ENCODE data around the gene SCNN1G.
"Not testable (repeated sequence)": the region's sequence is repeated elsewhere in the genome, so short reads cannot be mapped to it uniquely, and the experiment has no call there.

SCNN1G gene

DNA sequence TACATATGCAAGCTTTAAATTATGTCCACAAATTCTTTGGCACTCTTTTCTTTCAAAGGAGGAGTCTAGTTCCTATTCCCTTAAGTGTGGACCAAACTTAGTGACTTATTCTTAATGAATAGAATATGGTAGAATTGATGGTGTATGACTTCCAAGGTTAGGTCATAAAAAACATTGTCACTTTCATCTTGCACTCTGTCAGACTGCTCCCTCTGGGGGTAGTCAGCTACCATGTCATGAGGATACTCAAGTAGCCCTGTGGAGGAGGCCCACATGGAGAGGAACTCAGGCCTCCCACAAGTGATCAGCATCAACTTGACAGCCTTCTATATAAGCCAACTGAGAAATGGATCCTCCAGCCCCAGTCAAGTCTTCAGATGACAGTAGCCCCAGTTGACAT lies 61.6 kb downstream of the SCNN1G start:
- H3K9ac ChIP-seq (ENCODE audit: low read length), result no peak overlapping the region
- no peaks in the 10 kb centered on the region for H3K4me1 ChIP-seq (ENCODE audit: control insufficient read depth, insufficient read depth, low read length)
- no peaks in the 10 kb centered on the region for H3K27me3 ChIP-seq (ENCODE audit: control insufficient read depth, insufficient read depth, low read length)
- H3K27ac ChIP-seq (ENCODE audit: low read depth, low read length), result no peak overlapping the region
- no peaks in the 10 kb centered on the region for H3K36me3 ChIP-seq (ENCODE audit: control insufficient read depth, insufficient read depth, low read length)
- no peak overlapping the region for H3K4me3 ChIP-seq (ENCODE audit: low read length)

DNA sequence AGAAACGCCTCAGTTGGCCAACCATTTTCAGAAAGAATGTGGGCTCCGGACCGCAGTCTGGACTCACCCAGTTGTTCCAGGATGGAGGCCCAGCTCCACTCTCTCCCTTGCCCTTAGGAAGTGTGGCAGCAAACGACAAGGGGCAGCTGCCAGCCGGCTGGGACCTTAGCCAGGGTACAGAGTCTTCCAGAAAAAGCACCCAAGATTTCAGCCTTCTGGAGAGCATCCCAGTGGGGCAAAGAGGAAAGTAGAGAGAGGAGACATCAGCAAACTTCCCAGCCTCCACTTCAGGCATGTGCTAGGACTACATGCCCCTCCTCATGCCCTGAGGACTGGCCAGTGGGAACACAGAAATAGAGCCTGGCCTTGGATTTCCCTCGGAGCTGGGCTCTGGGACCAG lies 62.7 kb downstream of the SCNN1G start:
- H3K9ac ChIP-seq (ENCODE audit: low read length), result no peak overlapping the region
- H3K36me3 ChIP-seq (ENCODE audit: control insufficient read depth, insufficient read depth, low read length), result no peaks in the 10 kb centered on the region
- no peak overlapping the region for H3K27ac ChIP-seq (ENCODE audit: low read depth, low read length)
- no peaks in the 10 kb centered on the region for H3K4me1 ChIP-seq (ENCODE audit: control insufficient read depth, insufficient read depth, low read length)
- H3K4me3 ChIP-seq (ENCODE audit: low read length), result no peak overlapping the region
- no peaks in the 10 kb centered on the region for H3K27me3 ChIP-seq (ENCODE audit: control insufficient read depth, insufficient read depth, low read length)

DNA sequence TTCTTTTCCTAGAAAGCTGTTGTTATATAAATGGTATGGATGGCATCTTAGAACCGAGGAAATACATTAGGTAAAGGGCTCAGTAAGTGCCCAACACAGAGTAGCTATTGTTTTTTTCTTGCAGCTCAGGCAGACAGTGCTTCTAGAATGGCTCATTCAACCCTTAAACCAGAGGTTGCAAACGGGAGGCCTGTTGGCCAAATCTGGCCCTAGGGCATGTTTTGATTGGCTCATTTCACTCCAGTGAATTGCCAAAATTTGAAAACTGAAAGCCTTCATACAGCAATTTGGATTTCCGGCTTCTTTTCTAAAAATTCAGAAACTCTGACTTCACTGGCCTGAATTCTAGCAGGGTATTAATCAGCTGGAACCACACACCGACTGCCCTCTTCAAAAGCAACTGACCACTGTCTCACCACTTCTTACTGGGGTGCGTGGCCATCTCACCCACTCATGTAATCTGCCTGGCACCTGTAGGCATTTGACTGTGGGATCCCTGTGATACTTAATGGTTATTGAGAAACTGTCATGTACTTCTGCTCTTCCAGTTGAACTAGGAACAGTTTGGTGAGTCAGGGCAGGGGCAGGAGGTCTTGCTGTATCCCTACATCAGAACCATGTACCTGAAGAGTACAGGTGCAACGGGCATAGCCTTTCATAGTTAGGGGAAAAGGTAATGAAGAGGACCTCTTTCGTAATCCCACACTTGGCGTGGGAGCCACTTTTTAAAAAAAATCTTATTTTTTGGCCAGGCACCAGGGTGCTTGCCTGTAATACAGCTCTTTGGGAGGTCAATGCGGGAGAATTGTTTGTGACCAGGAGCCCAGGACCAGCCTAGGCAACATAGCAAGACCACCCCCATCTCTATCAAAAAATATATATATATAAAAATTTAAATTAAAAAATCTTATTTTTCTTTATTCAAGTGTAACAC lies 66.0 kb downstream of the SCNN1G start:
- no peak overlapping the region for H3K9ac ChIP-seq (ENCODE audit: low read length)
- no peaks in the 10 kb centered on the region for H3K36me3 ChIP-seq (ENCODE audit: control insufficient read depth, insufficient read depth, low read length)
- H3K27me3 ChIP-seq (ENCODE audit: control insufficient read depth, insufficient read depth, low read length), result no peaks in the 10 kb centered on the region
- no peaks in the 10 kb centered on the region for H3K4me1 ChIP-seq (ENCODE audit: control insufficient read depth, insufficient read depth, low read length)
- H3K4me3 ChIP-seq (ENCODE audit: low read length), result no peak overlapping the region
- no peak overlapping the region for H3K27ac ChIP-seq (ENCODE audit: low read depth, low read length)

DNA sequence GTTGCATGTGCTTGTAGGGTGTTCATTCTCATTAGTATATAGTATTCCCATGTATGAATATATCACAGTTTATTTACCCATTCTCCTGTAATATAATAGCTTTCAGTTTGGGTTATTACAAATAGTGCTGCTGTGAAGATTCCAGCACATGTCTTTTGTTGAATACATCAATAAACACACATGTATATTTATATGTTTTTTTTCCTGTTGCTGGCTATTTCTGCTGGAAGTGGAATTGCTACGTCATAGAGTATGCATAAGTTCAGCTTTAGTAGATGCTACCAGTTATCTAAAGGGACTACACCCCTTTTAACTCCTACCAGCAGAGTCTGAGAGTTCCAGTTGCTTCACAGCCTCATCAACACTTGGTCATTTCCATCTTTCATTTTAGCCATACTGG lies 67.3 kb downstream of the SCNN1G start:
- H3K4me1 ChIP-seq (ENCODE audit: control insufficient read depth, insufficient read depth, low read length), result no peaks in the 10 kb centered on the region
- H3K36me3 ChIP-seq (ENCODE audit: control insufficient read depth, insufficient read depth, low read length), result no peaks in the 10 kb centered on the region
- H3K9ac ChIP-seq (ENCODE audit: low read length), result no peak overlapping the region
- no peak overlapping the region for H3K4me3 ChIP-seq (ENCODE audit: low read length)
- no peaks in the 10 kb centered on the region for H3K27me3 ChIP-seq (ENCODE audit: control insufficient read depth, insufficient read depth, low read length)
- no peak overlapping the region for H3K27ac ChIP-seq (ENCODE audit: low read depth, low read length)

DNA sequence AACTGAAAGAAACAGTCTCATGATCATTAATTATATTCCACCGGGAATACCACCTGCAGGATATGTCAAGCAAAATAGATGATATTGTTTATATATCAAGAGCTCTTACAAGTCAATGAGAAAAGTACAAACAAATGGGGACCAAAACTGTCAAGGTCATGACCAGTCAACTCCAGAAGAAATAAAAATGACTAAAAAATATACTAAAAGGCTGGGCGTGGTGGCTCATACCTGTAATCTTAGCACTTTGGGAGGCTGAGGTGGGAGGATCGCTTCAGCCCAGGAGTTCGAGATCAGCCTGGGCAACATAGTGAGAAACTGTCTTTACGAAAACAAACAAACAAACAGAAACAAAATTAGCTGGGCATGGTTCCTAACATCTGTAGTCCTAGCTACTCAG lies 69.8 kb downstream of the SCNN1G start:
- no peak overlapping the region for H3K4me3 ChIP-seq (ENCODE audit: low read length)
- no peak overlapping the region for H3K27ac ChIP-seq (ENCODE audit: low read depth, low read length)
- no peaks in the 10 kb centered on the region for H3K36me3 ChIP-seq (ENCODE audit: control insufficient read depth, insufficient read depth, low read length)
- no peaks in the 10 kb centered on the region for H3K4me1 ChIP-seq (ENCODE audit: control insufficient read depth, insufficient read depth, low read length)
- H3K27me3 ChIP-seq (ENCODE audit: control insufficient read depth, insufficient read depth, low read length), result no peaks in the 10 kb centered on the region
- H3K9ac ChIP-seq (ENCODE audit: low read length), result no peak overlapping the region

DNA sequence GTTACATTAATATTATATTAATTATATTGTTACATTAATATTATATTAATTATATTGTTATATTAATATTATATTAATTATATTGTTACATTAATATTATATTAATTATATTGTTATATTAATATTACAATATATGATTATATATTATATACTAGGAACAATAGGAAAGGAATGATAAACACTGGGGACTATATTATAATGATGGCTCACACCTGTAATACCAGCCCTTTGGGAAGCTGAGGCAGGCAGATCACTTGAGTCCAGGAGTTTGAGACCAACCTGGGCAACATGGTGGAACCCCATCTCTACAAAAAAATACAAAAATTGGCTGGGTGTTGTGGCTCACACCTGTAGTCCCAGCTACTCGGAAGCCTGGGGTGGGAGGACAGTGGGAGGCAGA lies 71.1 kb downstream of the SCNN1G start:
- H3K27me3 ChIP-seq (ENCODE audit: control insufficient read depth, insufficient read depth, low read length); H3K36me3 ChIP-seq (ENCODE audit: control insufficient read depth, insufficient read depth, low read length); H3K4me3 ChIP-seq (ENCODE audit: low read length); H3K4me1 ChIP-seq (ENCODE audit: control insufficient read depth, insufficient read depth, low read length); H3K27ac ChIP-seq (ENCODE audit: low read depth, low read length); H3K9ac ChIP-seq (ENCODE audit: low read length): not testable (repeated sequence)

DNA sequence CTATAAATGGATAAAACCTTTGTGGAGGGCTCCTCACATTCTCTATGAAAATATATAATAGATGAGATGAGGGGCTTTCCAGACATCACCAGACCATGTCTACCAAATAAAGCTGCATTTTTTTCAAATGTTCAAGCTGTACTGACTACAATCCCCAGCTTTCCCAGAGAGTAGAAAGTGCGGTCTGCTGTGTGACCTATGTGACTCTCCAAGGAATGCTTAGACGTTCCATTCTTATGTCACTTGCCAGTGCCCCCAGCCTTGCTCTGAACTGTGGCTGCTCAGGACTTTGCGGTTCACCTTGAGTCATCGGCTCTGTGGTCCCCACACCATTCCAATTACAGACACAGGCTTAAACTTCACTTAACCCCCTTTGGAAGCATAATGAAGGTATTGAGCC lies 71.8 kb downstream of the SCNN1G start:
- no peak overlapping the region for H3K27ac ChIP-seq (ENCODE audit: low read depth, low read length)
- H3K4me3 ChIP-seq (ENCODE audit: low read length), result no peak overlapping the region
- no peak overlapping the region for H3K9ac ChIP-seq (ENCODE audit: low read length)
- no peaks in the 10 kb centered on the region for H3K4me1 ChIP-seq (ENCODE audit: control insufficient read depth, insufficient read depth, low read length)
- H3K27me3 ChIP-seq (ENCODE audit: control insufficient read depth, insufficient read depth, low read length), result no peaks in the 10 kb centered on the region
- H3K36me3 ChIP-seq (ENCODE audit: control insufficient read depth, insufficient read depth, low read length), result no peaks in the 10 kb centered on the region

GRCh38 chr16:23255000-23255399 lies 72.5 kb downstream of the SCNN1G start:
- no peak overlapping the region for H3K4me3 ChIP-seq (ENCODE audit: low read length)
- H3K27me3 ChIP-seq (ENCODE audit: control insufficient read depth, insufficient read depth, low read length), result no peaks in the 10 kb centered on the region
- no peak overlapping the region for H3K27ac ChIP-seq (ENCODE audit: low read depth, low read length)
- no peak overlapping the region for H3K9ac ChIP-seq (ENCODE audit: low read length)
- no peaks in the 10 kb centered on the region for H3K4me1 ChIP-seq (ENCODE audit: control insufficient read depth, insufficient read depth, low read length)
- no peaks in the 10 kb centered on the region for H3K36me3 ChIP-seq (ENCODE audit: control insufficient read depth, insufficient read depth, low read length)

DNA sequence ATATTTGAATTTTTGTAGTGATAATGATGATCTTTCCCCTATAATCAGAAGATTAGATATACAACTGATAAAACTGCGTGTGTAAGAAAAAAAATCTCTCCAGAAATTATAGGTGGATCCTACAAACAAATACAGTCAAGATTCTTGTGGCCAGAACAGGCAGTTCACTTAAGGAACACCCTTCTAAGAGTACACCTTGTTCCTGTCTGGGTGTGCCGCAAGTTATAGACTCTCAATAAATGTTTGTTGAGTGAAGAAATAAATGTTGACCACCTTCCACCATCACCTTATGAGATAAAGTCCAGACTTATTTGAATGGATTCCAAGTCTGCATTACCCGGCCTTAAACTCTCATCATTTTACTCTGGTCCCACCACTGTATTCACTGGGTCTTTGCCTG lies 73.9 kb downstream of the SCNN1G start:
- H3K4me3 ChIP-seq (ENCODE audit: low read length), result no peak overlapping the region
- H3K36me3 ChIP-seq (ENCODE audit: control insufficient read depth, insufficient read depth, low read length), result no peaks in the 10 kb centered on the region
- H3K4me1 ChIP-seq (ENCODE audit: control insufficient read depth, insufficient read depth, low read length), result no peaks in the 10 kb centered on the region
- H3K27me3 ChIP-seq (ENCODE audit: control insufficient read depth, insufficient read depth, low read length), result no peaks in the 10 kb centered on the region
- no peak overlapping the region for H3K9ac ChIP-seq (ENCODE audit: low read length)
- no peak overlapping the region for H3K27ac ChIP-seq (ENCODE audit: low read depth, low read length)

DNA sequence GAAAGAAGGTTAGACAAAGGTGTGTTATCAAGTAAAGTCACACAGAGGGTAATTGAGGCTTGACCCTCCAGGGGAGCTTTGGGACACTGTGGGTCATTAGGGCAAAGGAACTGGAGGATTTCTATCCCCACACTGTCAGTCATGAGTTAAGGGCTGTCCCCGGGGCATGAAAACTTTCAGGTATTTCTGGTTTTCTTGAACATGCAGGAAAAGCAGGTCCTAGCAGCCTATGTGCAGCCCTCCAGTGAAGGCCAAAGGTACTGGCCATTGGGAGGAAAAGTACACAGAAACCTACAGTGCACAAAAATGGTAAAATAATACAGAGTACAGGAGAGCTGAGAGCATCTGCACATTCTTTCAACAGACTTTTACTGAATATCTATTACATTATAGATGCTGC lies 75.1 kb downstream of the SCNN1G start:
- no peak overlapping the region for H3K27ac ChIP-seq (ENCODE audit: low read depth, low read length)
- H3K4me3 ChIP-seq (ENCODE audit: low read length), result no peak overlapping the region
- H3K4me1 ChIP-seq (ENCODE audit: control insufficient read depth, insufficient read depth, low read length), result no peaks in the 10 kb centered on the region
- no peak overlapping the region for H3K9ac ChIP-seq (ENCODE audit: low read length)
- no peaks in the 10 kb centered on the region for H3K27me3 ChIP-seq (ENCODE audit: control insufficient read depth, insufficient read depth, low read length)
- H3K36me3 ChIP-seq (ENCODE audit: control insufficient read depth, insufficient read depth, low read length), result no peaks in the 10 kb centered on the region

GRCh38 chr16:23258919-23259237 lies 76.3 kb downstream of the SCNN1G start:
- Histone ChIP-seq H3K27me3 (ENCODE audit: control insufficient read depth, insufficient read depth, low read length) (no peaks in the 10 kb centered on the region), H3K27ac (ENCODE audit: low read depth, low read length) (no peak overlapping the region), H3K9ac (ENCODE audit: low read length) (no peak overlapping the region), H3K36me3 (ENCODE audit: control insufficient read depth, insufficient read depth, low read length) (no peaks in the 10 kb centered on the region), H3K4me3 (ENCODE audit: low read length) (no peak overlapping the region), H3K4me1 (ENCODE audit: control insufficient read depth, insufficient read depth, low read length) (no peaks in the 10 kb centered on the region)
